HUES6 (cell line): ENCODE measurements around the gene AGTRAP.

Experiments
- H3K27ac ChIP-seq: 2 replicates; pipeline ENCODE4 v1.7.0; 2013; ENCODE audit warnings: low read depth, mild to moderate bottlenecking, low read length, inconsistent platforms
- H3K27me3 ChIP-seq: 2 replicates; pipeline ENCODE4 v1.6.1; 2013; ENCODE audit warnings: low read length; ENCODE audit not compliant: control insufficient read depth, insufficient read depth
- H3K36me3 ChIP-seq: 2 replicates; pipeline ENCODE4 v1.6.1; 2013; ENCODE audit warnings: low read length; ENCODE audit not compliant: control insufficient read depth, insufficient read depth
- H3K4me1 ChIP-seq: 2 replicates; pipeline ENCODE4 v1.6.1; 2013; ENCODE audit warnings: low read length; ENCODE audit not compliant: control insufficient read depth, insufficient read depth
- H3K4me3 ChIP-seq: 2 replicates; pipeline ENCODE4 v1.5.1; 2013; ENCODE audit warnings: low read depth, low read length
- H3K9ac ChIP-seq: one replicate; pipeline ENCODE4 v1.6.1; 2013; ENCODE audit warnings: mild to moderate bottlenecking, low read length
- H3K9me3 ChIP-seq: 2 replicates; pipeline ENCODE4 v1.6.1; 2013; ENCODE audit warnings: low read depth, low read length; ENCODE audit not compliant: control insufficient read depth, insufficient read depth

AGTRAP gene

DNA sequence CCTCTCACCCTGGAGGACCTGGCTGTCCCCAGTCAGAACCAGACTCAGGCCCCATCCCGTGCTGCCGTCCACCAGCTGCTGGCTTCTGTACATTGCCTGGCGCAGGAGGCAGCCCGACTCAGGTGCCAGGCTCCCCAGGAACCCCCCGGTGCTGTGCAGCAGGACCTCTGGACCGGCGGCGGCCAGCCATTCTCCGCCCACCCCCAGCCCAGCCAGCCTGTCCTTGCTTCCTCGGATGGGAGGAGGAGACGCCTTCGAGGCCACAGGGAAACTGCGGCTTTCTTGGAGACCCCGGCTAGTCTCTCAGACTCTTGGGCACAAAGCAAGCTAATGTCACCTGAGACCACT, 30.5 kb downstream of the AGTRAP start:
- Histone ChIP-seq H3K9ac (no peak overlapping the region), H3K4me1 (peaks cover 22% of the 10 kb centered on the region), H3K27ac (no peak overlapping the region), H3K36me3 (no peaks in the 10 kb centered on the region), H3K27me3 (peaks cover 22% of the 10 kb centered on the region), H3K9me3 (no peaks in the 10 kb centered on the region), H3K4me3 (no peak overlapping the region)

DNA sequence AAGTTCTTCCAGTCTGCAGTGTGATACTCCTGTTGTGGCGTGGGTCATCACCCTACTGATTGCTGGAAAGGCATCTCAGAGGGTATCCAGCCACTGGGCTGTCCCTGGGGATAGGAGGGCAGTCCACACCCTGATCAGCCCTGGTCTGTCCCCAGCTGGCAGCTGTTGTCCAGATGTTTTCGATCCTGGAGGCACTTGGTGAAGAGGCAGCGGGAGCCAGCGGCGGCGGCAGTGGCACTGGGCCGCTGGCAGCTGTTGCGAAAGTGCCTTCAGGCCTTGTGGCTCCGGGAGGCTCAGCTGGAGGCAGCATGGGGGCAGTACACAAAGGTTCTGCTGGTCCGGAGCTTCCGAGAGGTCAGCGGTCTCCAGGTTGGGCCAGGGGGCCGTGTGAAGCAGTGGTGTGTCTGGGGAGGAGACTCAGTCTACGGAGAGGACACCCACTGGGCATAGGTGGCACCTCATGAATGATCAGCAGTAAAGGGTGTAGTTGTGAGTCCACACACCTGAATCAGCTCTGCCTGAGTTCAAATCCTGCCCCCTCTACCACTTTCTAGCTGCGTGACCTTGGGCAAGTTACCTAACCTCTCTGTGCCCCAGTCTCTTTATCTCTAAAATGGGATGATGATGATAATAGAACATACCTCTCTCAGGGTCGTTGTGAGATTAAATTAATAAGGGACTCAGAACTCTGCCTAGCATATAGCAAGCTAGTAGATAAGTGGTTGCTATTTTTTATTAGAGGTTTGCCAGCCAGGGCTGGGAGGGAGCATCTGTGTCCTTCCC, 32.2 kb downstream of the AGTRAP start:
- H3K36me3 ChIP-seq: no peaks in the 10 kb centered on the region
- H3K27ac ChIP-seq: no peak overlapping the region
- no peak overlapping the region for H3K4me3 ChIP-seq
- H3K4me1 ChIP-seq: peaks cover 9% of the 10 kb centered on the region
- H3K27me3 ChIP-seq: peaks cover 5% of the 10 kb centered on the region; the same call in 1 of the 2 replicates
- H3K9ac ChIP-seq: no peak overlapping the region
- H3K9me3 ChIP-seq: no peaks in the 10 kb centered on the region

DNA sequence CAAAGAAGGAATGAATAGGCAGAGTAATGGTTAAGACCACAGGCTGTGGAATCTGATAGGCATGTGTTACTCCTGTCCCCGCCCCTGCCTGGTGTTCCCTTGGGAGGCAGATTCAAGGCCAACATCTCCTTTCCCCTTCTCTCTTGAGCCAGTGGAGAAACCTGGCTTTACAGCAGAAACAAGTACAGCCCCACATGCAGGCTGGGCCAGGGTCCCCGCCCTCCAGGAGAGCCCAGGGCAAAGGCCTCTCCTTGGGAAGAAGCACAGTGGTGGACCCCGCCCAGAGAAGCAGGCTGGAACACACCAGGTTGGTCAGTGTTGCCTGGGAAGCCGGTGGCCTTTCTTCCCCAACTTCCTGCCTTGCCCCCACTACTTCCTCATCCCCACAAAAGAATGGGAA, 32.9 kb downstream of the AGTRAP start:
- Histone ChIP-seq H3K27ac (no peak overlapping the region), H3K27me3 (no peaks in the 10 kb centered on the region), H3K4me1 (peaks cover 8% of the 10 kb centered on the region; the same call in 1 of the 2 replicates), H3K9ac (no peak overlapping the region), H3K36me3 (no peaks in the 10 kb centered on the region), H3K4me3 (no peak overlapping the region), H3K9me3 (no peaks in the 10 kb centered on the region)

DNA sequence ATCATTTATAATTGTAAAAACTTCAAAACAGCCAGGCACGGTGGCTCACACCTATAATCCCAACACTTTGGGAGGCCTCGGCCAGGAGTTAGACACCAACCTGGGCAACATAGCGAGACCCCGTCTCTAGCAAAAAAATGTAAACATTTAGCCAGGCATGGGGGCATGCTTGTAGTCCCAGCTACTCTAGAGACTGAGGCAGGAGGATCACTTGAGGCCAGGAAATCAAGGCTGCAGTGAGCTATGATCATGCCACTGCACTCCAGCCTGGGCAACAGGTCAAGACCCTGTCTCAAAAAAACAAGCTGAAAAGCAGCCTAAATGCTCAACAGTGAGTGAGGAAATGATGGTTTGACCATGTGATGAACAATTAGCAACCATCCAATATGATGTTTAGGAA, 33.3 kb downstream of the AGTRAP start:
- H3K36me3 ChIP-seq: no peaks in the 10 kb centered on the region
- no peaks in the 10 kb centered on the region for H3K27me3 ChIP-seq
- H3K27ac ChIP-seq: no peak overlapping the region
- no peak overlapping the region for H3K9ac ChIP-seq
- no peak overlapping the region for H3K4me3 ChIP-seq
- peaks cover 8% of the 10 kb centered on the region; the same call in 1 of the 2 replicates for H3K4me1 ChIP-seq
- no peaks in the 10 kb centered on the region for H3K9me3 ChIP-seq

DNA sequence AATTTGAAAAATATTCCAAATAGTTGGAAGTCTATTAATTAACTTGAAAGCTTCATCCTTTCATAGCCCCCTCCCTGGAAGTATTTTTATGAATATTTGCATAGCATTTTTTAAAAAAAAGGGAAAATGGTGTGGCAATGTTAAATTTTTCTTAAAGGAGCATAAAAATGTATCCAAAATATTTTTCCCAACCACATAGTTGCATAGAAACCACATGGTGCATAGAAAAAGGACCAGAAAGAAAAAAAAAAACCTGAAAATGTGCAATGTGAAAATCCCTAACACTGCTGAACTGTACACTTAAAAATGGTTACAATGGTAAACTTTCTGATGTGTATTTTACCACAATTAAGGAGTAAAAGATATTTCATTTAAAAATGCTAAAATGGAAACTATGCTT, 34.1 kb downstream of the AGTRAP start:
- peaks cover 8% of the 10 kb centered on the region; the same call in 1 of the 2 replicates for H3K4me1 ChIP-seq
- H3K9ac ChIP-seq: no peak overlapping the region
- no peaks in the 10 kb centered on the region for H3K27me3 ChIP-seq
- H3K36me3 ChIP-seq: no peaks in the 10 kb centered on the region
- no peak overlapping the region for H3K27ac ChIP-seq
- H3K4me3 ChIP-seq: no peak overlapping the region
- no peaks in the 10 kb centered on the region for H3K9me3 ChIP-seq

DNA sequence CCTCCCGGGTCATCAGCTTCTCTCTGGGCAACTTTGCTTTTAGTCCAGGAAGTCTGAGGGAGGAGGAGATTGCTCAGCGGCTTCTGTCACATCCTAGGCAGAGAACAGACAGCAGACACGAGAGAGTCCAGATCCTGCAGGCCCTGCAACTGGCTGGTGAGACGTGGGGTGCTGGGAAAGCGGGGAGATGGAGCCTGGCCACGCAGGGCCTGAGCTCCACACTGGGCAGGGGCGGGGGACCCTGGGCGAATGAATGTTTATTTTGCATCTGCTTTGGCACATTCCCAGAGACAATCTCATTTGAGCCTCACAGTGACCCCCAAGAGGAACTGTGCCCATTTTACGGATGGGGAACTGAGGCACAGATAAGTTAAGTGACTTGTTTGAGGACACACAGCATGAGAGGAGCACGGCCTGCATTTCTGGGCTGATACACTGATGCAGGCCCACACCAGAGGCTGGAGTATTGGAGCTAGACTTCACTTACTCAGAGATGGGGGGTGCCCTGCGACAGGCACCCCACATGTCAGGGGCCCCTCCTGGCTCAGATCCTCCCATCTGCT, 35.6 kb downstream of the AGTRAP start:
- H3K9ac ChIP-seq: no peak overlapping the region

DNA sequence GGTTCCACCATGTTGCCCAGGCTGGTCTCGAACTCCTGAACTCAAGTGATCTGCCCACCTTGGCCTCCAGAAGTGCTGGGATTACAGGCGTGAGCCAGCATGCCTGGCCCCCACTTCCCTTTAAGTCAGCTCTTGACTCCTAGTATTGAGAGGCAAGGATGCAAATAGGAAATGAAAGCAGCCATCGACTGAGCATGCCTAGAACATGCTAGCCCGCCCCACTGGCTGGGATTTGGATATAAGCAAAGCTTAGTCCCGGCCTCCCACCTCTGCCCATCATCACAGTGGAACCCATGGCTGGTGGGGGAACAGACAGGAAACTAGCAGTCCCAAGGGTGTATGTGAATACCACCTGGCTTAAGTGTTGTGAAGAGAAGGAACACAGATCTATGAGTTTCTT, 36.5 kb downstream of the AGTRAP start:
- Histone ChIP-seq H3K9ac (no peak overlapping the region), H3K27ac (no peak overlapping the region), H3K4me3 (no peak overlapping the region), H3K27me3 (no peaks in the 10 kb centered on the region), H3K9me3 (no peaks in the 10 kb centered on the region), H3K36me3 (no peaks in the 10 kb centered on the region), H3K4me1 (peaks cover 5% of the 10 kb centered on the region; the same call in 1 of the 2 replicates)

More for the DNA sequence above, 35.6 kb downstream of the AGTRAP start:
- H3K27ac ChIP-seq: no peak overlapping the region
- no peaks in the 10 kb centered on the region for H3K9me3 ChIP-seq
- no peaks in the 10 kb centered on the region for H3K27me3 ChIP-seq
- peaks cover 6% of the 10 kb centered on the region; the same call in 1 of the 2 replicates for H3K4me1 ChIP-seq
- no peaks in the 10 kb centered on the region for H3K36me3 ChIP-seq
- H3K4me3 ChIP-seq: no peak overlapping the region

DNA sequence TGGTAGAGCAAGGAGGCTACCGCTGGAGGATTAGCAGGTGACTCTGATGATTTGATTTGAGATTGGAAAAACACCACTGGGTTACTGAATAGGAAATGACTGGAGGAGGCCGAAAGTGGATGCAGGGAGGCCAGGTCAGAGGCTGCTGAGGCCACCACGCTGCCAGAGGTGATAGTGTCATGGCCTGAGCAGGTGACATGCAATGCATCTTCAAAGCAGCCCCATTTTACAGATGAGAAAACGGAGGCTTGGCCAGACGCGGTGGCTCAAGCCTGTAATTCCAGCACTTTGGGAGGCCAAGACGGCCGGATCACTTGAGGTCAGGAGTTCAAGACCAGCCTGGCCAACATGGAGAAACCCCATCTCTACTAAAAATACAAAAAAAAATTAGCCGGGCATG, 38.8 kb downstream of the AGTRAP start:
- H3K9ac ChIP-seq: no peak overlapping the region
- no peak overlapping the region for H3K27ac ChIP-seq
- H3K4me3 ChIP-seq: no peak overlapping the region
- H3K9me3 ChIP-seq: no peaks in the 10 kb centered on the region
- H3K4me1 ChIP-seq: no peaks in the 10 kb centered on the region
- no peaks in the 10 kb centered on the region for H3K36me3 ChIP-seq
- H3K27me3 ChIP-seq: no peaks in the 10 kb centered on the region

DNA sequence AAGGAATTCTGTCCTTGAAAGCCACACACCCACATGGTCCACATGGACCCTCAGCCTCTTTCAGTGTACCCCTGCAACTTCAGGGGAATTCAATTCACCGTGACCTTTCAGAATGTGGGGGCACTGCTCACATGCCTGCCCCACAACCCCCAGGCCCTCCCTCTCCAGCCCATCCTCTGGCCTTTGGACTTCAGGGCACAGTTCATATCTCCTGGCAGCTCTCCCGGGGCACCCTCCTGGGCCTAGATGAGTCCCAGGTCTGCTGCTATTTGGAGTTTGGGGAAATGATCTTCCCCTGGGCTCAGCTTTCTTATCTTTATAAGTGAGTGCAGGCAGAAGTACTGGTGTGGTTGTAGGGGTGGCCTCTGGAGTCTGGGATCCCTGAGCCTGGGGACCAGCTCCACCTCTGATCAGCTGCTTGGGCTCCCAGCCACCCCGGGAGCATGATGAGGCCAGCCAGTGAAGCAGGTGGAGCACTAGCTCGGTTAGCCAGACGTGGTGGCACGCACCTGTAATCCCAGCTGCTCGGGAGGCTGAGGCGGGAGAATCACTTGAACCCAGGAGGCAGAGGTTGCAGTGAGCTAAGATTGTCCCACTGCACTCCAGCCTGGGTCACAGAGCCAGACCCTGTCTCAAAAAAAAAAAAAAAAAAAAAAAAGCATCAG, 41.9 kb downstream of the AGTRAP start:
- Histone ChIP-seq H3K27me3 (no peaks in the 10 kb centered on the region), H3K4me1 (no peaks in the 10 kb centered on the region), H3K4me3 (no peak overlapping the region), H3K9me3 (no peaks in the 10 kb centered on the region), H3K27ac (no peak overlapping the region), H3K9ac (no peak overlapping the region), H3K36me3 (no peaks in the 10 kb centered on the region)

DNA sequence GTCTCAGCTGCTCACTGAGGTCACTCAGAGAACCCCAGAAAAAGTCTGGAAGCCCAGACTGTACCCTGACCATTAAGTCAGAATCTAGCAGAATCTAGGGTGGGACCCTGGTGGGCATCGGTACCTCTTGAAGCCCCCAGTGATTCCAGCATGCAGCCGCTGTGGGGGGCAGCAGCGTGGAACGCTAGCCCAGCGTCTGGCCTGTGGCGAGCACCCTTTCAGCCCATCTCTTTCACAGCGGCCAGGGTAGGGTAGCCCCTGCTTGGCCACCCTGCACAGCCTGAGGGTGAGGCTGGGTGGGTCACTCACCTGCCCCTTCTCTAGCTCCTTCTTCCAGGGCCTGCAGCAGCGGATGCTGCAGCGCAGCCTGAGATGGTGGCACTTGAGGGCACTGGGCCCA, 42.4 kb downstream of the AGTRAP start:
- H3K27ac ChIP-seq: no peak overlapping the region

More for the DNA sequence above, 42.4 kb downstream of the AGTRAP start:
- Histone ChIP-seq H3K9ac (no peak overlapping the region), H3K27me3 (no peaks in the 10 kb centered on the region), H3K36me3 (no peaks in the 10 kb centered on the region), H3K4me3 (no peak overlapping the region), H3K4me1 (no peaks in the 10 kb centered on the region), H3K9me3 (no peaks in the 10 kb centered on the region)
